Stimulated activated CD4-positive, alpha-beta T cell treated with anti-CD3 and anti-CD28 coated beads, Interleukin-2, amount 100 ng/mL, for 4 hours (primary cell): ENCODE results near the gene ERCC4.

Experiments used
- DNase-seq: peaks from one replicate; pipeline ENCODE4 v3.0.0-alpha.2; 2020; ENCODE audit warnings: low read depth

The ERCC4 gene

DNA sequence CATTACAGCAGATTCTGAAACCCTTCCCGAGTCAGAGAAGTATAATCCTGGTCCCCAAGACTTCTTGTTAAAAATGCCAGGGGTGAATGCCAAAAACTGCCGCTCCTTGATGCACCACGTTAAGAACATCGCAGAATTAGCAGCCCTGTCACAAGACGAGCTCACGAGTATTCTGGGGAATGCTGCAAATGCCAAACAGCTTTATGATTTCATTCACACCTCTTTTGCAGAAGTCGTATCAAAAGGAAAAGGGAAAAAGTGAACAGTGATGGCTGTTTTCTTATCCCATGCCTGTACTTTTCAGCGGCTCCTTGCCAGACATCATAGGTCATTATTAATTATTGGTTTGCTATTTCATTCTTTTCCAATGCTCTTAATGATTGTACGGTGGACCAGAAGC is 28.1 kb downstream of the ERCC4 start:
- DNase-seq: no peak

DNA sequence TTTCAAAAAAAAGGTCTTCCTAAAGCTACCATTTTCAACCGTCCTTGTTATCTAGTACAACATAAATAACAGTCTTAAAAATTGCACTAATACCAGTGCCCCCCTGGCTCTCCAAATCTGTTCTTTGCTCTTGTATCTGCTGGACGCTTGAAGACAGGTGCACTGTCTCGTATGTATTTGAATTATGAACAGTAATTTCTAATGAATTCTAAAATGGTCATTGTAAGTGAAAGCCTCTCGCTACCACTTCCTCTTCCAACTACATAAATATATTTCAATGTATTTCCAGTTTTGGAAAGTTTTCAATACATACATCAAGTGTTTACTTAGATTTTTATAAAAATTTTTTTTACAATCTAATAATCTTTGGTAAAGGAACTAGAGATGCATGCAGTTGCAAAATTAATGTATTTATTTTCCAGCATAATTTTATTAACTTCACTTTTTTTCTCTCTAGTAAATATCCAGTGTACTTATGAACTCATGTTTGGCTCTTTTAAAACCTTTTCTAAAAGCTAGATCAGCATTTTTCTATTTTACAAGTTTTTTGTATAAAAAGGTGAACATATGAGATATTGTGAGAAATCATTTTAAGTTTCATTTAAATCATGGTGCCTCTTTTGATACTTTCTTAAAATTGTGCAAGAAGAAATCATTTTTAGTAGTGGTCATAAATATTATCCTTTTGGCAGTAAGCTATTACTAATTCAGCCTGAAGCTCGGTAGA is 31.0 kb downstream of the ERCC4 start:
- DNase-seq: no peak

DNA sequence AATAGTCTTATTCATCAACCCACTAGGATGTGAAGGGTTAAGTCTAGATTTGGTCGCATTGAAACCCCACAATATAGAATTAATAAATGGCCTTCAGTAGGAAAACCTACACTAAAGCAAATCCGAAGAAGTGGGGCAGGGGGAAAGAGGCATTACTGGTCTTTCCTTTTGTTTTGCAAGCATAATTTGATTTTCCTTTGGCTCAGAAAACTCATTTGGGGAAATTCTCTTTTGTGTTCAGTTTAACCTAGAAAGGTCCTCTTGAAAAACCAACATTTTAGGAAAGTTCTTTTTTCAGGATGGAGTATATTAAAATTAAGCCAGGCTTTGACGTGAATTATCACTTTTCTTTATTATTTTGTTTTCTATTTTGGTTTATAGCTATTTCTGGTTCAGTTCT is 31.7 kb downstream of the ERCC4 start:
- no peak for DNase-seq

GRCh38 chr16:13953501-13953900 is 33.5 kb downstream of the ERCC4 start:
- DNase-seq: no peak

DNA sequence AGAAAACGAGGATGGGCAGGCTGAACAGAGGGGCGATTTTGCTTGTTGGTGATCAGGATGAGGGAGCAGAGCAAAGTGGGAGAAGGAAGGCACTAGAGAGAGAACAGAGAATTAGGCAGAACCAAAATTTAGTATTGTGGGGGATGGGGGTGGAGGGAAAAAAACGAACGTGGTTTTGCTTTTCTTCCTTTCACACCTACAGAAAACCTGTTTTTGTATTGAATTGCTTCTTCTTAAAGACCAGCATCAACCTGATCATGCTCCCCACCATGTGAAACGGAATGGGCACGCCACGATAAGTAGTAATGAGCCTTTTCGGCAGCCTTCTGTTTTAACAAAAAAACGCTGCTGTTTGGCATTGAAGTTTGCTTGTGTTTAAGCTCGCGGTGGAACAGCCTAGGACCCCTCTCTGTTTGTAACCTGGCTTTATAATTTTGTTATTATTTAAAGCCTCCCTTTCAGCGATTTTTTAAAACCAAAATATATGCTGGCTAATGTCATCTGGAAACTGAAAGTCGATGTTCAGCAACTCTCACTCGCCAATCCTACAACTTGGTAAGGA is 36.8 kb downstream of the ERCC4 start:
- no peak for DNase-seq

DNA sequence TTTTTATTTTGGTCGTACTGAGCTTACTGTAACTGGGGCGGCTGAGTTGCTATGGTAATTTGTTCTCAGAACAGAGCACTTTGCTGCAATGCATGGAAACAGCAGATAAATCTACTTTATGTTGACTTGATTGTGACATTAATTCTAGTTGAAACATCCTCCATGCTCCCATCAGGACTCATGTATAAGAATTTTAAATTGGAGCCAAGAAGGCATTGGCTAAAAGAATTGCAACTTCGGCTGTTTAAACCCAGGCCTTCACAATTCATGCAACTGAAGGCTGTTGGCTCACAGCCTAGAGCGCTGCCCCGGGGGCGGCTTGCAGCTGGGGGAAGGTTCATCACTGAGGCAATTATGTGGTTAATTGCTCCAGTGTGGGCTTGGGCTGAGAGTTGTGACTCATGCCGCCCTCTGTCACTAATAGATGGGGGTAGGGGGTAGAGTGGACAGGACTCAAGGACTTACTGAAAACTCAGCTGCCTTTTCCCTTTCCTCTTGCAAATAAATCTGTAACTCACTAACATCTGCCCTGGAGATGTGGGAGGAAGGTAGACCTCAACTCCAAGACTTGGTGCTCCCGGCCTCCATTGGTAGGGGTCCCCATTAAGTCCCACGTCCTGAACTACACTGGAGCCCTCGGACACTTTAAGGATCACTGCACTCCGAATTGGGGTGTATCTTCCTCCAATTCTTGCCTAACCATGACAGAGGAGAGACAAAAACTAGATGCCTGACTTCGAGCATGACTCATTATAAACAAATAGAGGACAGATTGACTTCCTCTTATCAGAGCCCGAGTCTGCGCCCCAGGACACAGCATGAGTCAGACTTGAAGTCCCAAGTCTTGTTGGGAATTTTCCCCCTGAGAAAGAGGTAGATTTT is 37.5 kb downstream of the ERCC4 start:
- no peak for DNase-seq

- no peak for DNase-seq
Observed at GRCh38 chr16:13958474-13958873, 38.5 kb downstream of the ERCC4 start.

DNA sequence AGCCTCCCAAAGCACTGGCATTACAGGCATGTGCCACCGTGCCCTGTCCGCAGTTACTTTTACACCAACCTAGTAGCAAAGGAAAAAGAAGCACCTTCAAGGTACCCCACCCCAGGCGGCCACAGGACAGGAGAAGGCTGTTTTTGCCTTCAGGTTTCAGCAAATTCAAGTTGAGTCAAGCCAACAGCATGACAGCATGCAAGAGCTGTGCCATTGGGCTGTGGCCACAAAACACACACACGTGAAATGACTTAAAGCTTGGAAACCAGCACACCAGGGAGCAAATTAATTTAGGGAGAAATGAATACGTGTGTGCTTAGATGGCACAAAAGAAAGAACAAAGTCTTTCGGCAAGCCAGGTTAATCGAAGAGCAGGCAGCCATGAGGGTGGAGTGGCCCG is 39.7 kb downstream of the ERCC4 start:
- no peak for DNase-seq

- DNase-seq: no peak
Observed at GRCh38 chr16:13961099-13961811, 41.3 kb downstream of the ERCC4 start.

DNA sequence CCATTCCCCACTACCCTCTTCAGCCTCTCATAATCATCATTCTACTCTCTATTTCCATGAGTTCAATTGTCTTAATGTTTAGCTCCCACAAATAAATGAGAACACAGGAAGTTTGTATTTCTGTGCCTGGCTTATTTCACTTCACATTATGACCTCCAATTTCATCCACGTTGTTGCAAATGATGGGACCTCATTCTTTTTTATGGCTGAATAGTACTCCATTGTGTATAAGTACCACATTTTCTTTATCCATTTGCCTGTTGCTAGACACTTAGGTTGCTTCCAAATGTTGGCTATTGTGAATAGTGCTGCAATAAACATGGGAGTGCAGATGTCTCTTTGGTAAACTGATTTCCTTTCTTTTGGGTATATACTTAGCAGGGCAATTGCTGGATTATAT is 42.3 kb downstream of the ERCC4 start:
- DNase-seq: no peak

DNA sequence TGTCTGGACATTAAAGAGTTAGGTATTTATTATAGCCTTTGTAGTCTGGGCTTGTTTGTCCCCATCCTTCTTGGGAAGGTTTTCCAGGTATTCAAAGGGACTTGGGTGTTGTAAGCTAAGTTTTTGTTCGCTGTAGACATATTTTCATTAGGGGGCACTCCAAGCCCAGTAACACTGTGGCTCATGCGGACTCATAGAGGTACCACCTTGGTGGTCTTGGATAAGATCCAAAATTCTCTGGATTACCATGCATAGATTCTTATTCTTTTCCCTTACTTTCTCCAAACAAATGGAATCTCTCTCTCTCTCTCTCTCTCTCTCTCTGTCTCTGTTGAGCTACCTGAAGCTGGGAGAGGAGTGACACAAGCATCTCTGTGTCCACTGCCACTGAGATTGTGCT is 48.9 kb downstream of the ERCC4 start:
- no peak for DNase-seq

DNA sequence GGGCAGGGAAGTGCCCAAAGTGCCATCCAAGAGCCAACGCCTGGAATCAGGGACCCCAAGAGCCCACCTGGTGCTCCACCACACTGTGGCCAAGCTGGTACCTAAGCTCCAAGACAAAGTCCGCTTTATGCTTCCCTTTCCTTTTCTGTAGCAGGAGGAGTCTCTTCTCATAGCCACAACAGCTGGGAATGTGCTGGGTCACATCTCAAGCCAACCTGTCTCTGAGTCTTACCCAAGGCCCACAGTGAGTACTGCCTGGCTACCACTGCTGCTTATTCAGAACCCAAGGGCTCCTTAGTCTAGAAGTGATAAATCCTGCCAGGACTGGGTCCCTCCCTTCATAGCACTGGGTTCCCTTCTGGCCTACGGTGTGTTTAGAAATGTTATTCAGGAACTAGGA is 49.8 kb downstream of the ERCC4 start:
- DNase-seq: no peak

DNA sequence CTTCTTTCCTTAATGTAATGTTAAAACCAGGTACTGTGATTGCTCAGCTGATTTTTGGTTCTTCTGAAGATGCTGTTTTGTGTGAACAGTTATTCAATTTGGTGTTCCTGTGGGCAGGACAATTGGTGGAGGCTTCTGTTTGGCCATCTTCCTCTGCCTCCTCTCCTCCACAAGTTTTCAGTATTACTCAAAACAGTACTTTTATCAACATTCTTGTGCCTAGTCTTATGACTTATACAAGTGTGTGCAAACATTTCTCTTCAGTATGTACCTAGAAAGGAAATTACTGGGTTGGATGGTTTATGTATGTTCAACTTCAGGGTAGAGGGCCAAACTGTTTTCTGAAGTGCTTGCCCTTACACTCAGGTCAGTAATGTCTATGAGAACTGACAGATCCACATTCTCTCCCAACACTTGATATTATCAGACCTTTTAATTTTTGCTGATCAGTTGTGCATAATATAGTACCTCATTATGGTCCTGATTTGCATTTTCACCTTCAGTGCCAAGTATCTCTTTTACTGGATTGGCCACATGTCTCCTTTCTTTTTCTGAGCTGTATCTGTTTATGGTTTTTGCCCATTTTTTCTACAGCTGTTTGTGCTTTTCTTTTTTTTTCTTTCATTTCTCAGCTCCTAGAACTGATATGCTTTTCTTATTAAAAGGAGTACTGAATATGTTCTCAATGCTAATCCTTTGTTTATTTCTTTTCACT is 50.9 kb downstream of the ERCC4 start:
- DNase-seq: no peak

- DNase-seq: no peak
Observed at GRCh38 chr16:13973321-13974023, 53.5 kb downstream of the ERCC4 start.

DNA sequence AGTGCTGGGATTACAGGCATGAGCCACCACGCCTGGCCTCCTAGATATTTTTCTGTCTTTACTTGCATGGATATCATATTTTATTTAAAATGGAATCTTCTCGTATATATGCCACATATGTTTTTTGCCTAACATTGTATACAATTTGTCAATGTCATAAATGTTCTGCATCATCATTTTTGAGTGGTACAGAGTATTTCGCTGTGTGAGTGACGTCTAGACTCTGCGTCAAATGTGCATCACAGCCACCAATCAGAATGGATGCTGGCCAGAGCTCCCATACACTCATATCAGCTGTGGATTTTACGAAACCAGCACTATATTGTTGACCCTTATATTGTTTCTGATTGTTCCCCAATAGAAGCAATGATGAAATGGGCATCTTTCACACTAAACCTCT is 57.2 kb downstream of the ERCC4 start:
- DNase-seq: no peak

DNA sequence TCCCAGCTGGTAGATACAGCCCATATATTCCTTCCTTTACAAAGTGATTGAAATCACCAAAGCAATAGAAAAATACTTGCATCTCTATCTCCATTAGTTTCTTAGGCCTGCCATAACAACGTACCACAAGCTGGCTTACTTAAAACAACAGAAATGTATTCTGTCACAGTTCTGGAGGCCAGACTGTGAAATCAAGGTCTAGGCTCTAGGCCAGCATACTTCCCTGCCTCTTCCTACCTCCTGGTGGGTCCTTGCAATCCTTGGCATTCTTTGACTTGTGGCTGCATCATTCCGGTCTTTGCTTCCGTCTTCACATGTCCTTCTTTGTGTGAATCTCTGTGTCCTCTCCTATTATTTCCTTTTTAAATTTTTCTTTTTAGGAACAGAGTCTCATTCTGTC is 62.5 kb downstream of the ERCC4 start:
- no peak for DNase-seq

DNA sequence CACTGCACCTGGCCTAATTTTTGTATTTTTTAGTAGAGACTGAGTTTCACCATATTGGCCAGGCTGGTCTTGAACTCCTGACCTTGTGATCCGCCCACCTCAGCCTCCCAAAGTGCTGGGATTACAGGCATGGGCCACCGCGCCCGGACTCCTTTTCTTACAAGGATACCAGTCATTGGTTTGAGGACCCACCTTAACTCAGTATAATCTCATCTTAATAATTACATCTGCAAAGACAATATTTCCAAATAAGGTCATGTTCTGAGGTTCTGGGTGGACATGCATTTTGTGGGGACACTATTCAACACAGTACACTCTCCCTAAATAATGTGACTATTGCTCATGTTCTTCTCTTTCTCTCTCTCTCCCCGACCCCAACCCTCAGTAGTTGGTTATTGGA is 63.7 kb downstream of the ERCC4 start:
- no peak for DNase-seq

DNA sequence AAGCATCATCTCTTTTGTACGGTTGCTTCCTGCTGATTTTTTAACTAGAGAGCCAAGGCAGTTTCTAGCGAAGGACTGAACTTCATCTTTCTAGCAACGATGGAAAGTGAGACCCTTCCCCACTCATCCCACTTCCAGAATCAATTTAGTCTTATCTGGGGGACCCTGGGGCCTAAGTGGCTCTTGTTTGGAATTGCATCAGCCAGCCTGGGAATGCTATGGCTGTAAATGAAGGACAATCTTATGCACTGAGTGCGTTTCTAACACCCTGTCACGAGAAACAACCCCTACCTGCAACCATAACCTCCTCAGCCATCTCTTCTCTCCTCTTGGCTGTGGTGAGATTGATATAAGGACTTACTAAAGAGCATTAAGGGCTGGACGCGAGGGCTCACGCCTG is 64.8 kb downstream of the ERCC4 start:
- DNase-seq: no peak

- DNase-seq: no peak
Observed at GRCh38 chr16:13988038-13988437, 68.1 kb downstream of the ERCC4 start.

DNA sequence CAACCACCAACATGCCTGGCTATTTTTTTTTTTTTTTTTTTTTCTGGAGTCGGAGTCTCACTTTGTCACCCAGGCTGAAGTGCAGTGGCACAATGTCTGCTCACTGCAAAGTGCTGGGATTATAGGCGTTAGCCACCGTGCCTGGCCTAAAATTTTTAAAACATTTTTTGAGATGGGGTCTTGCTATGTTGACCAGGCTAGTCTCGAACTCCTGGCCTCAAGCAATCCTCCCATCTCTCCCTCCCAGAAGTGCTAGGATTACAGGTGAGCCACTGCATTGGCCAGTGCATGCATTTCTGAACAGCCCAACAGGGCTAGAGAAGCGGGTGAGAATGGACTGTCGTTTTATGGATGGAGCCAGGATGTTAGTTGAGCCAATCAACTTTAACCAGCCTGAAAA is 72.4 kb downstream of the ERCC4 start:
- no peak for DNase-seq

GRCh38 chr16:13992976-13993375 is 73.0 kb downstream of the ERCC4 start:
- DNase-seq: no peak
